Kidney (tissue), 14 donors: ENCODE measurements around the gene MCHR1. TPM values are rescaled to one million over a fixed set of nuclear protein-coding genes. Genes with fewer than 3 reads are reported as not detected.

Source experiments
- DNase-seq, 5 donors: peaks; one replicate each; pipeline ENCODE4 v3.0.0-alpha.2; 2013 to 2020
- FAIRE-seq: peaks from 2 replicates; lab custom pipeline; 2012; peaks lifted over from hg19 to GRCh38; lab: Jason Lieb, UNC
- H3K27ac ChIP-seq, 2 donors: one replicate each; pipeline ENCODE4 v1.7.0; 2013; ENCODE audit warnings: low read depth in 2 of 2, low read length in 2 of 2, inconsistent platforms in 1 of 2
- H3K27me3 ChIP-seq: one replicate; pipeline ENCODE4 v1.7.1; 2013; ENCODE audit warnings: low read length, inconsistent platforms; ENCODE audit not compliant: control insufficient read depth, insufficient read depth
- H3K36me3 ChIP-seq, 3 donors: one replicate each; pipeline versions ENCODE4 v1.7.0 to v1.7.1; 2013; ENCODE audit warnings: low read length in 3 of 3, control low read depth in 1 of 3, inconsistent platforms in 1 of 3; ENCODE audit not compliant: insufficient read depth in 3 of 3, control insufficient read depth in 2 of 3
- H3K4me1 ChIP-seq, 3 donors: one replicate each; pipeline versions ENCODE4 v1.7.0 to v1.7.1; 2013; ENCODE audit warnings: low read length in 3 of 3, inconsistent platforms in 1 of 3, low read depth in 1 of 3; ENCODE audit not compliant: control insufficient read depth in 2 of 3, insufficient read depth in 2 of 3
- H3K4me3 ChIP-seq, 3 donors: one replicate each; pipeline versions ENCODE4 v1.7.0 to v1.8.1; 2013; ENCODE audit warnings: low read length in 3 of 3, control low read depth in 1 of 3, inconsistent platforms in 1 of 3
- H3K9ac ChIP-seq, 3 donors: one replicate each; pipeline versions ENCODE4 v1.7.0 to v1.7.1; 2013; ENCODE audit warnings: low read length in 3 of 3, control low read depth in 1 of 3, inconsistent platforms in 1 of 3
- H3K9me3 ChIP-seq, 3 donors: one replicate each; pipeline versions ENCODE4 v1.7.0 to v1.7.1; 2013; ENCODE audit warnings: low read length in 3 of 3, control low read depth in 1 of 3, inconsistent platforms in 1 of 3; ENCODE audit not compliant: control insufficient read depth in 2 of 3, insufficient read depth in 1 of 3
- CTCF ChIP-seq: IDR thresholded peaks from 3 replicates; pipeline ENCODE4 v1.5.1; 2012; ENCODE audit warnings: mild to moderate bottlenecking, moderate library complexity, borderline replicate concordance; ENCODE audit not compliant: insufficient read depth; ENCODE audit errors: extremely low read depth
- intact Hi-C: fragments of 100-400 bp; cut with DNase I; formaldehyde crosslinking; loops from one replicate; pipeline ENCODE4 v1.11.1; 2022
- polyA plus RNA-seq: library from polyadenylated mRNA; stranded (reverse); fragments of 350-450 nt; fragmentation: Illumina TruSeq; extraction: RNeasy Lipid Tissue Mini Kit (QIAGEN cat#74804); gene quantifications from one replicate; pipeline ENCODE4 v1.2.3, GENCODE V29; 2014; ENCODE audit warnings: low read depth, low replicate concordance; ENCODE audit not compliant: insufficient read depth
- total RNA-seq: library from RNA; stranded (reverse); fragmentation: NEBNext Ultra II Directional; extraction: Animal tissue kit (Norgen Biotek cat#: 25700); gene quantifications from one replicate; pipeline ENCODE4 v1.2.1, GENCODE V29; 2021
- donor health status: control.
- donor health status: control.
- donor health status: control.
- donor health status: control.
- donor health status: control.
- donor health status: DM: yes; HTN: yes; CAD: no.
- donor health status: Normal renal cell carcinoma (clear cell type).

MCHR1 gene
- total and polyA plus RNA-seq, 2 donors from 2014 or later = not detected

- Histone ChIP-seq H3K4me1 (peaks cover 3 to 18% (median 17%) of the 10 kb centered on the region in 3 donors), H3K27ac (peak overlapping the region; percentile 98), H3K9me3 (no peaks in the 10 kb centered on the region), H3K4me3 (peak overlapping the region in 2 of 3 donors; percentile 58 to 66), H3K27me3 (no peaks in the 10 kb centered on the region), H3K36me3 (no peaks in the 10 kb centered on the region), H3K9ac (peak overlapping the region in 2 of 3 donors; percentile 8 to 80)
- no peak for FAIRE-seq
- DNase-seq = no peak
- no peak for TF ChIP-seq CTCF
- intact Hi-C loops = no loop called here
Measured at GRCh38 chr22:40651057-40651456, 28.2 kb upstream of the MCHR1 start.

- DNase-seq = peak; percentile 78 to 98 (median 83)
- FAIRE-seq = peak; percentile 11
- intact Hi-C loops = no loop called here
- no peaks in the 10 kb centered on the region for H3K27me3 ChIP-seq
- peak overlapping the region; percentile 98 for H3K27ac ChIP-seq
- peak overlapping the region in 2 of 3 donors; percentile 63 to 80 for H3K9ac ChIP-seq
- H3K4me1 ChIP-seq = peaks cover 3 to 18% (median 17%) of the 10 kb centered on the region in 3 donors
- no peak for TF ChIP-seq CTCF
- H3K4me3 ChIP-seq = peak overlapping the region; percentile 43 to 66 (median 58)
- no peaks in the 10 kb centered on the region for H3K36me3 ChIP-seq
- no peaks in the 10 kb centered on the region for H3K9me3 ChIP-seq
Measured at GRCh38 chr22:40651563-40652501, 27.5 kb upstream of the MCHR1 start.

GRCh38 chr22:40653361-40653760 is 25.9 kb upstream of the MCHR1 start:
- peak overlapping the region in 1 of 3 donors; percentile 10 for H3K9ac ChIP-seq
- H3K4me1 ChIP-seq = peaks cover 3 to 18% (median 17%) of the 10 kb centered on the region in 3 donors
- H3K4me3 ChIP-seq = no peak overlapping the region
- H3K36me3 ChIP-seq = no peaks in the 10 kb centered on the region
- TF ChIP-seq CTCF = no peak
- FAIRE-seq = no peak
- no peak for DNase-seq
- no peaks in the 10 kb centered on the region for H3K27me3 ChIP-seq
- no peaks in the 10 kb centered on the region for H3K9me3 ChIP-seq
- intact Hi-C loops = no loop called here
- H3K27ac ChIP-seq = peak overlapping the region; percentile 51 to 98
